ENCODE measurements around the gene UNC5B.

UNC5B gene

GRCh38 chr10:71212318-71213126, at the start of gene UNC5B:
TSS of gene UNC5B (plus strand) at chr10:71212570. CDS start at chr10:71212986, 416 bp downstream.
- DNase-seq (ENCODE audit: low read depth): peak; percentile 86

DNA sequence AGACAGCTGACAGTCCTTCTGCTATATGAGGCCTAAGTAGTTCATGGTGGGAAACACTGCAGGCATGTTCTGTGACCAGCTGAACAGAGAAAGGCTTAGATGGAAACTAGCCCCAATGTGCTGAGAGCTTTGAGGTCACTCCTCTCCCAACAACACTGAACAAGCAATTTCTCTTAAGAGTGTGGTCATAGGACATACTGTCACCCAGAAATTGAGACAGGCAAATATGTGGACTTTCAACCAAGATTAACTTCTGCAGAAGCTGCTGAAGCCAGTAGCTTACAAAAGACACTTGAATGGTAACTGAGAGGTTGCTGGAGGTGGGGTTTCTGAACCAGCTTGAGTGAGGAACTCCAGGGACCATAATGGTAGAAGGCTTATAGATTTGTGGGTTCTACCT, 38.9 kb upstream of the UNC5B start:
- DNase-seq (ENCODE audit: low read depth): no peak

GRCh38 chr10:71176661-71177060, 35.7 kb upstream of the UNC5B start:
- DNase-seq (ENCODE audit: low read depth): no peak

DNA sequence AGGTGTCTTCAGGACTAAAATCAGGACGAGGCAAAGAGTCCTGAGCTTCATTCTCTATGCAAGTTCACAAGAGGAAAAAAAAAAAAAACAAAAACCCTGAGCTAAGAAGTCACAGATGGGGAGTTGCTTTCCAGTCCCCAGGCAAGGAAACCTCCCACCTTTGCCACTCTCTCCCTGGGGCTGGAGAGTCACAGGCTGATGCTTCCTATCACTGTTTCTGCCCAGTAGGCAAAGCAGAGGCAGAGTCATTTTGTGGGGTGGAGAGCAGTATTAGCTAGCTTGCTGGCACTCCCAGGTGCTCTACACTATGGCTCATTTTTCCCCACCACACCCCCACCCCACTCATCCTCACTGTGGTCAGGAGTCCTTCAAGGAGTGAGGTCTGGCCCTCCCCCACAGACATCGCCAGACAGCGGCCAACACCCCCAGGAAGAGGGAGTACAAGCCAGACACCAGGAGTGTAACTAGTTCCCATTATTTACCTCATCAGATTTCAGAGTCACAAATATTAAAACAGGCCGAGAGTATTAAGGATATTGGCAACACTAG, 34.6 kb upstream of the UNC5B start:
- DNase-seq (ENCODE audit: low read depth): no peak

GRCh38 chr10:71178880-71179279, 33.5 kb upstream of the UNC5B start:
- no peak for DNase-seq (ENCODE audit: low read depth)

- DNase-seq (ENCODE audit: low read depth): no peak
Measured at GRCh38 chr10:71179382-71179781, 33.0 kb upstream of the UNC5B start.

- DNase-seq (ENCODE audit: low read depth): no peak
Measured at GRCh38 chr10:71184421-71184820, 27.9 kb upstream of the UNC5B start.

DNA sequence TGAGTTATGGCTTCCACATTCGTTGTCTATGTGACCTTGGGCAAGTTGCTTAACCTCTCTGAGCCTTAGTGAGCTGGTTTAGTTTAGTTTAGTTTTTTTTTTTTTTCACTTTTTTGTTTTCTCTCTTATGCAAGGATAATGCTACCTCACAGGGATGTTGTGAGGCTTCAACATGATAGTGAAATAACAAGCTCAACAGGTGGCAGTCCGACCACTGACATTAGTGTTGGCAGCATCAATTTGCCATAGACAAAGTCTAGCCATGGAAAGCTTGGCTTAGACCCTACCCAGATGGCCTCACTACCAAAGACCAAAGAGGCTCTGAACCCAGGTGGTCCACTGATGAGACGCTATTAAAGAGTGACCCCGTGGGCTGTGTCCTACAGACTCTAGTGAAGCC, 27.2 kb upstream of the UNC5B start:
- no peak for DNase-seq (ENCODE audit: low read depth)

DNA sequence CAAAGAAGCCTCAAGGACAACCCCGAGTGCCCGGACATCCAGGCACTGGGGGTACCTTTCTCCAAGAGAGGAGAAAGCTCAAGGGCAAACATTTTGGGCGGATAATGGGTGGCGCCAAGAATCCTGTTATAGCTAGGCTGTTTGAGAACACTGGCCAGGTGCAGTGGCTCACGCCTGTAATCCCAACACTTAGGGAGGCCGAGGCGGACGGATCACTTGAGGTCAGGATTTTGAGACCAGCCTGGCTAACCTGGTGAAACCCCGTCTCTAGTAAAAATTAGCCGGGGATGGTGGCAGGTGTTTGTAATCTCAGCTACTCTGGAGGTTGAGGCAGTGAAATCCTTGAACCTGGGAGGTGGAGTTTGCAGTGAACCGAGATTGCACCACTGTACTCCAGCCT, 25.2 kb upstream of the UNC5B start:
- DNase-seq (ENCODE audit: low read depth): no peak

DNA sequence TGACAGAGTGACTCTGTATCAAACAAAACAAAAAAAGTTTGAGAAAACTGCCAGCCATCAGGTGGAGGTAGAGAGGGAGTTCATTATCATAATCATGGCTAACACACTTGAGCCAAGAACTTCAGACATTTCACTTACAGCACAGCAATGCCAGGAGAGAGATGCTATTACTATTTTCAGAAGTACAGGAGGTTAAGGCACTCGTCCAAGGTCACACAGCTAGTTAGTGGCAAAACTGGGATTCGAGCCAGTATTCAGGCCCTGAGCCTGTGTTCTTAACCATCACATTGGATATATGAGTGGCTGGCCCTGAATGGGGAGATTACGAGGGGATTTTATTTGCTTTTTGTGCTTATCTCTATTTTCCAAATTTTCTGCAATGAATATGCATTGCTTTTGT, 24.8 kb upstream of the UNC5B start:
- DNase-seq (ENCODE audit: low read depth): no peak

DNA sequence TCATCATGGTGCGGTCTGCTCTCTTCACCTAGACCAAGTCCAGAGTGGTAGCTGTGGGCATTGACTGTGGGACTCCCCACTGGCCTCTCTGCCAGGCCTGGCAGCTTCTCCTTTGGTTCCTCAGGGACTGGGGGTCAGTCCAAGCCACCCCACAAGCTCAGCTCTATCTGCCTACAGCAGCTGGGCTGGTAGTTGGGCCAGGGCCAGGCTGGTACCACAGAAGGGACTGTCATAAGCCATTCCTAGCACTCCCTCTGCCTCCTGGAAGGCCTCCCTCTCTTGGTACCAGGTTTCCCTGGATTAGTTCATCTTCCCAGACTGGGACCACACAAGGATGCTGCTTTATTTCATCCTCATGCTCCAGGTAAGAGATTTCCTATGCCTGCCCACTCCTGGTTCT, 24.2 kb upstream of the UNC5B start:
- no peak for DNase-seq (ENCODE audit: low read depth)

DNA sequence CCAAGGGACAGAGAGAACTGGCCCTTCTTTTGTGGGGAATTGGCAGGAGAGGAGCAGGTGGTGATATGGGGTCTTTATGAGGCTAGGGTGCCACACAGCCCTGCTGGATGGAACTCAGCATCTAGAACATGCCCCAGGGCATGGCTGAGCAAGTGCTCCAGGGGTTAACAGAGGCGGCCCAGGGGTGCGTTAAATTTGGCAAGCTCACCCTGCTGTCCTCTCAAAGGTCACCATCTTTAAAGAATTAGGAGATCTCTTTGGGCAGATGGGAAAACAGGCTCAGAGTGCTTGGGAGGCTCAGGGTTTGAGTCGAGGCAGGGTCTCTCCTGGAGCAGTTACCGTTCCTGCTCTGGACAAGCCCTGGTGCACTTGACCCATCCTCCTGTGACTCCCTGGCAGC, 21.4 kb upstream of the UNC5B start:
- DNase-seq (ENCODE audit: low read depth): no peak

DNA sequence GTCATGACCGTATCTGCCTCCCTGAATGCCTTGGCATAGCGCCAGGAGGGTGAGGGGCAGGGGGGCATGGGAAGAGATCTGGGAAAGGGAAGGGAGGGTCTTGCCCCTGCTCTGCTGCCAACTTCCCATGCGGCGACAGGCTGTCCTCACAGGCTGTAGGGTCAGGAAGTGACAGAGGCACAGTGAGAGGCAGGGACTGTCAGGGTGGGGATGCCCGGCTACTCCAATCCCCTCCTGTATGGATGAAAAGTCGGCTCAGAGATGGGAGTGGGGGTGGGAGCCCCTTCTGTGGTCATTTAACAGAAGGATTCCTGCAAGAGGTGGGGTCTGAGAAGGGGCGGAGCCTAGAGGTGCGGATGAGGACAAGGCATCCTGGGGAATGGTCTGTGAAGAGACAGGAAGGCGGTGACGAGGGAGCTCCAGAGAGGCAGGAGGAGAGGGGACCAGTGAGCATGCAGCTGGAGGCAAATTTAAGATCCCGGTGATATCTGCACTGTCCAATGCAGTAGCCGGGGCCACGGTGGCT, 20.8 kb upstream of the UNC5B start:
- DNase-seq (ENCODE audit: low read depth): no peak

DNA sequence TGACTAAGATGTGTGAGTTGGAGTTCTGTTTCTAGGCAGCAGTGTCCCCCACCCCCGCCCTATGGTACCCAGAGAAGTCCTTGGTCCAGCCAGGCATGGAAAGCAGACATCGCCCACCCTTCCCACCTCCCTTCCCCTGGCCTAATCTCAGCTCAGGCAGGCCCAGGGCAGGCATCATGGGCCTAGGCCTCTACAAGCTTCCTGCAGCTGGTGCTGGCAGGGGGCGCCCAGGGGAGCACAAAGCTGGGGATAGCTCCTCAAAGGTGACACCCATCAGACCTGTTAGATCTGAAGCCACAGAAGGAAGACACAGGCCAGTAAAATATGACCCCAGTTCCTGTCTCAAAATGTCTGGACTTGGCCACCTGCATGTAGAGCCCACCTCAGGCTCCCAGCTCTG, 18.9 kb upstream of the UNC5B start:
- no peak for DNase-seq (ENCODE audit: low read depth)

- no peak for DNase-seq (ENCODE audit: low read depth)
Measured at GRCh38 chr10:71197955-71198354, 14.4 kb upstream of the UNC5B start.

DNA sequence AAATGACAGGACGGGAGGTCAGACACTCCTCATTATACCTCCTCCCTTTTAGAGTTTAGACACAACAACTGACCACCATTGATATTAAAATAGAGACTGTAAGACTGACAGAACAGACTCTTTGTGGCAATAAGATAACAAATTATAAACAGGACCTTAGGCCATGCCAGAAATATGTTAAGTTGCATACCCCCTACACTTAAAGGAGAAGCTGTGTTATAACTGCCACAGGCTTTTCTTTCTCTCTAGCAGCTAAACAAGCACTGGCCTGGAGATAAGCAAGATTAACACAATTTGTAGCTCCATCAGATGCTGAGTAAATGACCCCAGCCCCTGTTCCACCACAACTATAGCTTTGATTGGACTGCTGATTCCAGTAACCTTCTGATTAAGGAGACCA, 10.5 kb upstream of the UNC5B start:
- no peak for DNase-seq (ENCODE audit: low read depth)

DNA sequence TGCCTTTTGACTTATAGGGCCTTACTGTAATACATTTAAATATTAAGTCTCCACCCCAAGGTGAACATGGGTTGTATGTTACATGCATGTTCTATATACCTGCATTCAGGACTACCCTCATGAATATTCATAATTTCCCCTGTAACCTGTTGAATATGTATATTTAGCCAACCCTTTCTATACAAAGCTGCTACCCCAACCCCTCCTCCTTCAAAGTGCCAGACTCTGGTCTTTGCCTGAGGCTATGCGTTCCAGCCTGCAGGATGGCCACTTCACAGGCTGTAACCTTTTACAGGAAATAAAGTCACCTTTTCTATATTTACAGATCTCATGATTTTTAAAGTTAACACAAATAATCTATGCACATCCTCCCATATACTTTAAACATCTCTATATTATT, 10.1 kb upstream of the UNC5B start:
- no peak for DNase-seq (ENCODE audit: low read depth)

DNA sequence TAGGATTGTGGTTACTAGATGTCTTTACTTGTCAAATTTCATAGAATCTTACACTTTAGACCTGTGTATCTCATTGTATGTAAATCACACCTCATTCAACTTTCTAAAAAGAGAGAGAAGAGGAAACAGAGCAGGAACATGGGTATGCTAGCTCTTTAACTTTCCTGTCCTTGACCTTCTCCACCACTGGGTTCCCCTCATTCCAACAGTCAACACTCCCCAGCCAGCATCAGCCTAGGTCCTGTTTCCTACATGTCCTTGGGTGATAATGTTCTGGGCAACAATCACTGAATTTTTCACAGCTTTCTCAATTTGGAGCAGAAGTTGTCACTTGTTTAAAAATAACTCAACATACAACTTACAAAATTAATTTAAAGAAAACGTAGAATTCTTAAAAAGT, 9.2 kb upstream of the UNC5B start:
- no peak for DNase-seq (ENCODE audit: low read depth)

DNA sequence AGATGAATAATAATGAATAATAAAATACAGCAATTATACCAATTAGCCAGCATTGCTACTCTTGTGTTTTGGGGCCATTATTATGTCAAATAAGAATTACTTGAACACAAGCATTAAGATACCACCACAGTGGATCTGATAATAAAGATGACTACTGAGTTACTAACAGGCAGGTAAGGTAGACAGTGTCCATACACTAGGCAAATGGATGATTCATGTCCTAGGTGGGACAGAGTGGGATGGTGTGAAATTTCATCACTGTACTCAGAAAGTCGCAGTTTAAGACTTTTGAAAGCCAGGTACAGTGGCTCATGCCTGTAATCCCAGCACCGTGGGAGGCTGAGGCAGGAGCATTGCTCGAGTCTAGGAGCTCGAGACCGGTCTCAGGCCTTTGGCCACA, 8.7 kb upstream of the UNC5B start:
- DNase-seq (ENCODE audit: low read depth): no peak

DNA sequence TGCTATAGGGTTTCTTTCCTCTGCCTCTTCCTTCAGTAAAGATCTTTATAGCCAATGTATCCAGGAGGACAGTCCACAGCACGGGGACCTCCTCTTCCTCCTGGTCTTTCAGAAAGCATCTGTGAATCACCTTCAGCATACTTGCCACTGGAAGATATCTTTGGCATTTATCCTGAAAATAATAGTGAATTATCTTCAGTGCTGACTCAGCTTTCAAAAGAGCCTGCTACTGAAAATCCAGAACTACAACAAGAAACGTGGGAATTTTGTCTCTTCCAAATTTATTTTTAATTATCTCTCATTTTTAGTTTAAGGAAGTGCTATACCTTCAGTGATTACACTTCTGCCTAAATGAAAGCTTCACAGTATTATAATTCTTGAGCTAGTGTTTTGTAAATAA, 7.6 kb upstream of the UNC5B start:
- DNase-seq (ENCODE audit: low read depth): no peak

DNA sequence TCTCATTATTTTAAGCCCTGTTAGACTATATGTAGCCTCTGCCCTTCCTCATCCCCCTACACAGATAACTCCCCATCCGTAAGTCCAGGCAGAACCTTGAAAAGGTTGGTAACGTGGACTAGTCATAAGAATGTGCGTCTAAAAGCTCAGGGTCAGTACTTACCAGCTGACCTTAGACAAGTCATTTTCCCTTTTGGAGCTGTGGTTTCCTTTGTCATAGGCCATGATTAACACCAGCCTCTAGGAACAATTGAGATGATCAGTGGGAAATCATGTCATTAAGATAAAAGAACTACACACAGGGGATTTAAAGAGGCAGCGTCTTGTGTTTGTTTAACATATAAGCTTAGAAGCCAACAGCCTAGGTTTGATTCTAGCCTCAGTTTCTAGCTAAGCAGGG, 6.9 kb upstream of the UNC5B start:
- no peak for DNase-seq (ENCODE audit: low read depth)

- DNase-seq (ENCODE audit: low read depth): no peak
Measured at GRCh38 chr10:71206911-71207310, 5.5 kb upstream of the UNC5B start.

DNA sequence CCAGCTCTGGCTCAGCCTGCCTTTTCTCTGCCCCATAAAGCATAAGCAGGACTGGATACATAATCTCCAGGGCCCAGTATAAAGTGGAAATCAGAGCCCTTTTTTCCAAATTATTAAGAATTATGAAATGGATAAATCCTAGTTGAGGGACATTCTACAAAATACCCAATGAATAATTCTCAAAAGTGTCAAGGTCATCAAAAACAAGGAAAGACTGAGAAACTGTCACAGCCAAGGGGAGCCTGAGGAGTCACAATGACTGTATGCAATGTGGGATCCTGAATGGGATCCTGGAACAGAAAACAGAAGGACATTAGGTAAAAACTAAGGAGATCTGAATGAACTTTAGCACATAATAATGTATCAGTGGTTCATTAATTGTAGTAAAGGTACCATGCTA, 4.8 kb upstream of the UNC5B start:
- no peak for DNase-seq (ENCODE audit: low read depth)

GRCh38 chr10:71209352-71209715, 3.0 kb upstream of the UNC5B start:
- DNase-seq (ENCODE audit: low read depth): no peak
